ENCODE measurements around the gene ITPA. TPM values are rescaled to one million over a fixed set of nuclear protein-coding genes. Genes with fewer than 3 reads are reported as not detected.

The ITPA gene
- total RNA-seq, 3 donors from 2014 or later (not counting 1 experiment from before 2014, with no cell fraction given) = 49.6 to 53.2 (median 50.2) TPM

DNA sequence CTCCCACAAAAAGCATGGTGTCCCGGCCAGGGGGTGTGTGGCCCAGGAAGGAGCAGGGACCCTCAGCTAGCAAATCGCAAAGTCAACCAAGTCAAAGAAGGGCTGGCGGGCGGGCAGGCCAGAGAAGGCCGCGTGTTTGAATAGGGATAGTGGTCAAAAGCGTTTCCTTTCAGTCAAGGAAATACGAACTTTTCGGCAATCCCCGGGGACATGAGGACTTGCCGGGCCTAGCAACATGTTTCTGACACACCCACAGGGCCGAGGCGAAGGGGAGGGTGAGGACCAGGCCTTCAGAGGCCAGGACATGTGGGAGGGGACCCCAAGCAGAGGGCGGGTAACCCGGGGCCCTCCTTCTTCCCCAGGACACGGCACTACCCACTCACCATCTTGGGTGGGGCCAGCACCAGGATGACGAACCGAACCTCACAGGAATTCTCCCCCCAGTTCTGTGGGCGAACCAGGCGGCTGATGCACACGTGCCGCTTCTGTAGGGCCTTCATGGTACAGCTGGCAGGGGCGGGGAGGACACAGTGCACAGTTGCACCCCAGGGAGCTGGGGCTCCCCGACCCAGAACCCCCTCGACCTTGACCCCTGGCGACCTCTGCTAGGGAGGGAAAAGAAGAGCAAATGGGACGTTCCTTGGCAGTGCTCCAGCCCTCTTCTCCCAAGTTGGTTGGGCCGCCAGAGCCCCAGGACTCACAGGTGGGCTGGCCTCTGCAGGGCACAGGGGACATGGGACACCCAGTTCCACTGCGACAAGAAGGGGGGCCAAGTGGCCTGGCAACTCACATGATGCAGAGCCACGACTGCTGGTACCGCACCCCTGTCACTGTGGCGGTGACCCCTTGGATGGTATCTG, 24.1 kb downstream of the ITPA start:
- intact Hi-C loops (cut with micrococcal nuclease) = no loop called here
- Histone ChIP-seq H3K4me1 (ENCODE audit: control insufficient read depth, insufficient read depth, low read length) (peaks cover 10% of the 10 kb centered on the region), H3K27me3 (ENCODE audit: control insufficient read depth, insufficient read depth, low read length) (peaks cover 17% of the 10 kb centered on the region), H3K4me3 (ENCODE audit: low read length) (no peak overlapping the region), H3K27ac (ENCODE audit: low read length) (no peak overlapping the region), H3K36me3 (ENCODE audit: control insufficient read depth, insufficient read depth, low read length) (no peaks in the 10 kb centered on the region), H3K9me3 (ENCODE audit: control insufficient read depth, insufficient read depth, low read length) (no peaks in the 10 kb centered on the region)
- Mint-ChIP-seq H3K9me3 (no peaks in the 10 kb centered on the region), H3K4me1 (peaks cover 0 to 5% of the 10 kb centered on the region in 2 donors), H3K27ac (no peak overlapping the region), H3K36me3 (no peaks in the 10 kb centered on the region), H3K4me3 (no peak overlapping the region), H3K27me3 (ENCODE audit: low read depth in 2 of 2) (peaks cover 18 to 29% of the 10 kb centered on the region in 2 donors)
- 87% methylated on average over 32 of the region's 32 CpGs for WGBS (ENCODE audit: insufficient coverage)
- DNase-seq (no peak), ATAC-seq (no peak)
- TF ChIP-seq CTCF (IDR thresholded peaks at IDR 0.05) = no peak

GRCh38 chr20:3233991-3234498, 24.7 kb downstream of the ITPA start:
- H3K4me1 Mint-ChIP-seq = peaks cover 0 to 5% of the 10 kb centered on the region in 2 donors

GRCh38 chr20:3235666-3236324, 26.5 kb downstream of the ITPA start:
- TF ChIP-seq CTCF (IDR thresholded peaks at IDR 0.05) = no peak
- Mint-ChIP-seq H3K27me3 (ENCODE audit: low read depth in 2 of 2) (peaks cover 28 to 40% of the 10 kb centered on the region in 2 donors), H3K9me3 (no peaks in the 10 kb centered on the region), H3K4me3 (no peak overlapping the region), H3K4me1 (peaks cover 8 to 12% of the 10 kb centered on the region in 2 donors), H3K36me3 (no peaks in the 10 kb centered on the region), H3K27ac (no peak overlapping the region)
- Histone ChIP-seq H3K27ac (ENCODE audit: low read length) (no peak overlapping the region), H3K4me3 (ENCODE audit: low read length) (no peak overlapping the region), H3K9me3 (ENCODE audit: control insufficient read depth, insufficient read depth, low read length) (no peaks in the 10 kb centered on the region), H3K4me1 (ENCODE audit: control insufficient read depth, insufficient read depth, low read length) (peaks cover 24% of the 10 kb centered on the region), H3K36me3 (ENCODE audit: control insufficient read depth, insufficient read depth, low read length) (no peaks in the 10 kb centered on the region), H3K27me3 (ENCODE audit: control insufficient read depth, insufficient read depth, low read length) (peaks cover 29% of the 10 kb centered on the region)
- 92% methylated on average over 4 of the region's 4 CpGs for WGBS (ENCODE audit: insufficient coverage)
- DNase-seq (no peak), ATAC-seq (no peak)
- intact Hi-C loops (cut with micrococcal nuclease) = no loop called here

More at GRCh38 chr20:3233991-3234498, 24.7 kb downstream of the ITPA start:
- Histone ChIP-seq H3K4me1 (ENCODE audit: control insufficient read depth, insufficient read depth, low read length) (peaks cover 12% of the 10 kb centered on the region), H3K9me3 (ENCODE audit: control insufficient read depth, insufficient read depth, low read length) (no peaks in the 10 kb centered on the region), H3K36me3 (ENCODE audit: control insufficient read depth, insufficient read depth, low read length) (no peaks in the 10 kb centered on the region), H3K4me3 (ENCODE audit: low read length) (no peak overlapping the region), H3K27me3 (ENCODE audit: control insufficient read depth, insufficient read depth, low read length) (peaks cover 17% of the 10 kb centered on the region), H3K27ac (ENCODE audit: low read length) (no peak overlapping the region)
- 93% methylated on average over 25 of the region's 25 CpGs for WGBS (ENCODE audit: insufficient coverage)
- intact Hi-C loops (cut with micrococcal nuclease) = no loop called here
- H3K36me3 Mint-ChIP-seq = no peaks in the 10 kb centered on the region
- ATAC-seq (no peak), DNase-seq (no peak)
- no peaks in the 10 kb centered on the region for H3K9me3 Mint-ChIP-seq
- no peak for TF ChIP-seq CTCF (IDR thresholded peaks at IDR 0.05)
- peaks cover 18 to 31% of the 10 kb centered on the region in 2 donors for H3K27me3 Mint-ChIP-seq (ENCODE audit: low read depth in 2 of 2)
- H3K27ac Mint-ChIP-seq = no peak overlapping the region
- H3K4me3 Mint-ChIP-seq = no peak overlapping the region
